Activated CD8-positive, alpha-beta memory T cell treated with anti-CD3 and anti-CD28 coated beads, Interleukin-2, amount 10 ng/mL, durations not matched to agents 7 days and 5 days (primary cell): ENCODE results near the gene PIAS1. TPM values are rescaled to one million over a fixed set of nuclear protein-coding genes. Genes with fewer than 3 reads are reported as not detected.

Source experiments
- ATAC-seq: fragments of 150-1000 bp; cut with Tn5 transposase; one replicate; pipeline ENCODE4 v1.10.0; 2021; ENCODE audit warnings: moderate library complexity
- CTCF ChIA-PET: fragments of 350-600 bp; sonication (Branson Sonifier 250); formaldehyde crosslinking; loops from one replicate; lab custom pipeline; 2021; ENCODE audit warnings: antibody characterized with exemption; lab: Charles Lee
- DNase-seq: peaks from one replicate; pipeline ENCODE4 v3.0.0-alpha.2; 2020
- H3K27ac Mint-ChIP-seq: one replicate; pipeline ENCODE4 v1.8.0; 2021; ENCODE audit warnings: mild to moderate bottlenecking, mixed read lengths
- H3K27me3 Mint-ChIP-seq: one replicate; pipeline ENCODE4 v1.8.0; 2021; ENCODE audit warnings: mixed read lengths
- H3K36me3 Mint-ChIP-seq: one replicate; pipeline ENCODE4 v1.8.0; 2021; ENCODE audit warnings: mild to moderate bottlenecking, mixed read lengths
- H3K4me1 Mint-ChIP-seq: one replicate; pipeline ENCODE4 v1.8.0; 2021; ENCODE audit warnings: mixed read lengths
- H3K4me3 Mint-ChIP-seq: one replicate; pipeline ENCODE4 v1.8.0; 2021; ENCODE audit warnings: mild to moderate bottlenecking, moderate library complexity, mixed read lengths
- H3K9me3 Mint-ChIP-seq: one replicate; pipeline ENCODE4 v1.8.0; 2022; ENCODE audit warnings: low read depth, mixed read lengths
- total RNA-seq, 2 experiments: library from RNA; stranded (reverse); gene quantifications; one replicate each; pipeline ENCODE4 v1.2.3, GENCODE V29; 2021

PIAS1 gene
- total RNA-seq, 2 experiments from 2014 or later = 39.4 to 52.4 TPM

DNA sequence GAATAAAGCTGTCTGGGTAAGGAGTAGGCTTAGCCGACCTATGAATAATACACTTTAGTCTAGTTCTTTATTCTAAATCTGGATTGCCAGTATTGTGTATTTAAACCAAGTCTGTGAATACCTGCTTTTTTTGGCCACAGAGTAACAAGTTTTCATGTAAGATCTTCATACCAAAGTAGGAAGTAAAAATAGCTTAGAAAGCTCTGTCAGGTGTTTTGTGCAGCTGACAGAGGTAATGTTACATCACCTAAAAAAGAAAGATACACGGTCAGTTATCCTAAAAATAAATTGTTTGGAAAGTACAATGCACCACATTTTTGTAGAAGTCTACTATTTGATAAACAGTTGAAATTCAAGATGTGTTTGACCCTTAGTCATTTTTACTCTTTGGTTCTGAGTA, 134.5 kb downstream of the PIAS1 start:
- no peaks in the 10 kb centered on the region for H3K9me3 Mint-ChIP-seq
- no peak overlapping the region for H3K27ac Mint-ChIP-seq
- peaks cover 47% of the 10 kb centered on the region for H3K36me3 Mint-ChIP-seq
- no peak overlapping the region for H3K4me3 Mint-ChIP-seq
- H3K27me3 Mint-ChIP-seq = no peaks in the 10 kb centered on the region
- DNase-seq = no peak
- no peak for ATAC-seq
- H3K4me1 Mint-ChIP-seq = peaks cover 6% of the 10 kb centered on the region
- CTCF ChIA-PET = no interaction called here

DNA sequence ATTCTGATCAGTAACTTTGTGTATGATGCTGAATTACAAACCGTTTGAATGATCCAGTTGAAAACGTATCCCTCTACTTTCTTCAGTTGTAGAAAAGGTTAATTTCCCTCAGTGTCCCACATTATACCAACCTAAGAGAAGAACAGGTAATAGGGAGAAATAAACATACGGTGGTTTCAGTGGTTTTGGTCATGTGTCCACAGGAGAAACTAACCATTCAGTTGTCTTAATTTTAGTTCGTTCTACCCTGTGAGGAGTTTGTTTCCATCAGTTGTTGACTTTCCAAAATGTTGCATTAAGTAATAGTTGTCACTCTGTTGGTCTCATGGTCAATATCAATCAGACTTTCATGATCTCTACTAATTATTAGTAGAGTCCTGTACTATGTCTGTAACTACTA, 135.9 kb downstream of the PIAS1 start:
- no peak overlapping the region for H3K27ac Mint-ChIP-seq

DNA sequence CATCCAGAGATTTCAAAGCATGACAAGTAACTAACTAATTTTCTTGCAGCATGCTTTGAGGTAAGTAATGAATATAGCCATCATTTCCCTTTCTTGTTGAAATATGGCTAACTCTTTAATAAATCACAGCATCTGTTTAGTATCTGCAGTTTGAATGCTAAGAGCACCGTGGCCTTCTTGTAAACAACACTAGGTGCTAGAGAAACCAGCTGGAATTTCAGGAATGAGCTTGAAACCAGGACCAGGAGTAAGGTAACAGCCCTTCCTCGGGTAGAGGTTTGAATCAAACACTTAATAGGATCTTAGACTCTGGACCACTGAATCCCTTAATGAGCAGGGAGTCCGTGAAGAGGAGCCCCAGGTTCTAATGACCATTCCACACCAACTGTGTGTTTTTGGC, 137.4 kb downstream of the PIAS1 start:
- H3K9me3 Mint-ChIP-seq = no peaks in the 10 kb centered on the region
- DNase-seq = no peak
- no peak overlapping the region for H3K4me3 Mint-ChIP-seq
- no peak overlapping the region for H3K27ac Mint-ChIP-seq
- CTCF ChIA-PET = no interaction called here
- H3K36me3 Mint-ChIP-seq = peaks cover 33% of the 10 kb centered on the region
- ATAC-seq = no peak
- H3K27me3 Mint-ChIP-seq = no peaks in the 10 kb centered on the region
- H3K4me1 Mint-ChIP-seq = peaks cover 4% of the 10 kb centered on the region

More for the DNA sequence above, 135.9 kb downstream of the PIAS1 start:
- ATAC-seq (no peak), DNase-seq (no peak)
- CTCF ChIA-PET = no interaction called here
- Mint-ChIP-seq H3K4me3 (no peak overlapping the region), H3K9me3 (no peaks in the 10 kb centered on the region), H3K4me1 (peaks cover 4% of the 10 kb centered on the region), H3K36me3 (peaks cover 40% of the 10 kb centered on the region), H3K27me3 (no peaks in the 10 kb centered on the region)

DNA sequence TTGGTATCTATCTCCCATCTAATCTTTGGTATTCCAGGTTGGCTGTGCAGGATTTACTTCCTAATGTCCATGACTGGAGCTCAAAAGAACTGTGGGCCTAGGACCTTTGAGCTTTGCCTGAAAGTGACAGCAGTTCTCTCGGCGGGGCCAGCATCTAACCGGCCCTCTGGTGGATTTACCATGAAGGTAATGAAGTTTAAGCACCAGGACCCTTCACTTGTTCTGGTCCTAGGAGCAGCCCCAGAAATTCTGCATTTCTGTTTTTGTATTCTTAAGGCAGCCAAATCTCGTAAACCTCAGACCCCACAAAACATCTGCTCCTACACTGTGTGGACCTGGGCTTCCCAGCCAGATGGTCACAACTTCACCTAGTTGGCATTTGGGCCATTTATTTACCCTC, 138.0 kb downstream of the PIAS1 start:
- no peak overlapping the region for H3K4me3 Mint-ChIP-seq
- no peak overlapping the region for H3K27ac Mint-ChIP-seq
- peaks cover 4% of the 10 kb centered on the region for H3K4me1 Mint-ChIP-seq
- peaks cover 33% of the 10 kb centered on the region for H3K36me3 Mint-ChIP-seq
- CTCF ChIA-PET = no interaction called here
- DNase-seq = no peak
- no peaks in the 10 kb centered on the region for H3K27me3 Mint-ChIP-seq
- no peak for ATAC-seq
- no peaks in the 10 kb centered on the region for H3K9me3 Mint-ChIP-seq

DNA sequence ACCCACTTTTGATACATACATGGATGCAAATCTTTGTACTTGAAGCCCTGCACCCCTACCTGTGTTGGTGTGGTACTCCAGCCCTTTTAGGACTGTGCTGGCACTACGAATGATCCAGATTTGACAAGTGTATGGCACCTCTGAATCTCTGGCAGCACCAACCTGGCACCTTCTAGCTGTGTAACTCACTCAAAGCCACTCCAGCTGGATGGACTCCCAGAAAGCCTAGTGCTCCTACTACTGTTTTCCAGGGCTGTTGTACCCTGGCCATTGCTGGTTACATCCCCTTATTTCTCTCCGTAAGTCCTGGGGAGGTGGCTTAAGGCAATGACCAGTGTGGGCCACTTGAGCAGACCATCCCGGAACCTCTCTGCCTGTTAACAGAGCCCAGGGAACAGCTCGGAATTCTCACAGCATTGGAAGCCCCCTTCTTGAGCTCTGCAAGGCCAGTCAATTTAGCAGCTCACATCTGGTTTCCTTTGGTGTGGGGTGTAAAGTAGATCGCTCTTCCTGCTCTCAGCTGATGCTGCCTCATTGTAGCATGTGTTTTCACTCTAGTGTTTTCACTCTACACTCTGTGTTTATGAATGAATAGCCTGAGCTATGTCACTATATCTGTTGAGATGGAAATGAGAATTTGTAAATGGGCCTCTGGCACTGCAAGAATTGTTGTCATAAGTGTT, 138.8 kb downstream of the PIAS1 start:
- ATAC-seq = no peak
- CTCF ChIA-PET = interaction anchor here (0.6 to 1.2 kb wide), 2 partner anchors 18 to 352 kb away, joined by 3 to 5 read pairs; no protein-coding TSS in a partner anchor
- Mint-ChIP-seq H3K9me3 (no peaks in the 10 kb centered on the region), H3K36me3 (peaks cover 34% of the 10 kb centered on the region), H3K27me3 (no peaks in the 10 kb centered on the region), H3K4me1 (peaks cover 4% of the 10 kb centered on the region), H3K4me3 (no peak overlapping the region), H3K27ac (no peak overlapping the region)
- DNase-seq = no peak

DNA sequence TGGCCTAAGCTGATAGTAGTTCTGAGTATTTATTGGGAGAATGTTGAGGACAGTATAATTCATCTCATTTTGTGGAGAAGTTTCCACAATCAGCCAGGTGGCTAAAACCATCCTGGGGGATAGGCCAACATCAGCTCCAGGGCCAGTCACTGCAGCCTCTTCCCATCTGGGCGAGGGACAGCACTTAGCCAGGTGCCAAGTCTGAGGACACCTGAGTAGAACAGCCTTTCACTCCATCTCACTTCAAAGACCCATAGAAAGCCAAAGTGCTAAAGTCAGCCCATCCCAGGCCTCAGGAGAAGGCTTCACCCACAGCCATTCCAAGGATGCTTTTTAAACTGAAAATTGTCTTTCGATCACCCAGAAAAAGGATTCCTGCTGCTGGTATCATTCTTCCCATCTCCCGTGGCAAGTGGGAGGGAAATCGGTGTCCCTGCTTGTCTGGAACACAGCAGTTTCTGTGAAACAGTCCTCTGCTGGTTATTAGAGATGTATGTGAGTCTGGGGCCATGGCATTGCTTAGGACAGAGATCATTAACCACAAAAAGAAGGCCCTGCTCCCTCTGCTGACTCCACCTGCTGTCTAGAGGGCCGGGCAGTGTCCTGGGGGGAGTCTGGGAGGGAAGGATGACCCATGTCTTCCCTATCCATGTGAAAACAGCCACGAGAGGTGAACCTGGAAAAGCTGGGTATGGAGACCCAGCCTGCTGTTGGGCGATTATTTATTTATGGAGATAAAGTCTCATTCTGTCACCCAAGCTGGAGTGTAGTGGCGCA, 141.4 kb downstream of the PIAS1 start:
- Mint-ChIP-seq H3K27me3 (no peaks in the 10 kb centered on the region), H3K27ac (no peak overlapping the region), H3K4me3 (no peak overlapping the region), H3K9me3 (no peaks in the 10 kb centered on the region), H3K36me3 (peaks cover 12% of the 10 kb centered on the region), H3K4me1 (no peaks in the 10 kb centered on the region)
- CTCF ChIA-PET = interaction anchor here (1.0 to 1.1 kb wide), 2 partner anchors 29 to 37 kb away, joined by 3 to 4 read pairs; no protein-coding TSS in a partner anchor
- DNase-seq (no peak), ATAC-seq (no peak)

DNA sequence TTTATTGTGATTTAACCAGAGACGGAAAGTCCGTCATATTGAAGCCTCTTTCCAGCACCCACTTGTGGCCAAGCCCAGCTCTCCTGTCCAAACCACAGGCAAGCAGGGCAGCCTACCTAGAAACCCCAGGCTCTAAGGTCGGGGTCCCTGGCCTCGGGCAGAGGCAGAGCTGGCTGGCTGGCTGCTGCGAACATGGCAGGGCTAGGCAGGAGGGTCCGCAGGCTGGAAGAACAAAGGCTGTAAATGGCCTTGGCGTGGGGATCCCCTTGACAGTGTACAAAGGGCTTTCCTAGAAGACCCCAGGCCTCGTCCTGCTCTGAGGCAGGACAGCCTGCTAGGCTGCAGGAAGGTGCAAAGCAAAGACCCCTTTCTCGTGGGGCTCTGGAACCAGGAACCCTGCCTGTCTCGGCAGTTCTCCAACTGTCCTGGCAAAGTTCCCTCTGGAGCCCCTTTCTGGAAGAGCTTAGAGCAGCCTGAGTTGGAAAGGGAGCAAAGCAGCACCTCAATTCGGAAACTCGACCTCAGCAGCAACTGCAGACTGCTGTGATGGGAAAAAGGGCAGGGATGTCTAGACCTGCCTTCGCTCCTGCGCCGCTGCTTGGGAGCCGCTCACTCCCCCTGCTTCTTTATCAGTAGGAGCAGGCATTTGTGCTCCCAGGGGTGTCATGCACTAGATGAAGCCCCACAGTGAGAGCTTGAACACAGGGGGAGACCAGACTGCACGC, 142.5 kb downstream of the PIAS1 start:
- Mint-ChIP-seq H3K36me3 (peaks cover 12% of the 10 kb centered on the region), H3K9me3 (no peaks in the 10 kb centered on the region), H3K27ac (peak overlapping the region; percentile 15), H3K4me1 (no peaks in the 10 kb centered on the region), H3K4me3 (no peak overlapping the region), H3K27me3 (no peaks in the 10 kb centered on the region)
- ATAC-seq = no peak
- no peak for DNase-seq
- CTCF ChIA-PET = interaction anchor here (0.7 kb wide), 1 partner anchor 20 kb away, joined by 3 read pairs; no protein-coding TSS in a partner anchor

DNA sequence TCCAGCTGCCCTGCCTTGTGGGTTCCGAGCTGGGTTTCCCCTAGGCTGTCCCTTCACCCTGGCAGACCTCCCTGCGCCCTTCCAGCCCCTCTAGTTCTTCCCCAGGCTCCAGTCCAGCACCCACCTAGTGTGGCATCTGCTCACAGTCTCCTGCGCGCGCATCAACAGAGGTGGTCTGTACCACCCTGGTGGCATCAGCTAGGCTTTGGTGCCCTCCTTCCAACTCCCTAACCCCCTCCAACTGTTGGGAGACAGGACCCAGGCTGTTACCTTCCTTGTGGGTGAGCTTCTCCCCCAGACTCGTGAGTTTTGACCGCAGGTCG, 143.0 kb downstream of the PIAS1 start:
- no peaks in the 10 kb centered on the region for H3K9me3 Mint-ChIP-seq
- DNase-seq (no peak), ATAC-seq (no peak)
- CTCF ChIA-PET = interaction anchor here (0.7 kb wide), 1 partner anchor 20 kb away, joined by 3 read pairs; no protein-coding TSS in a partner anchor
- peaks cover 12% of the 10 kb centered on the region for H3K36me3 Mint-ChIP-seq
- H3K4me1 Mint-ChIP-seq = no peaks in the 10 kb centered on the region
- no peaks in the 10 kb centered on the region for H3K27me3 Mint-ChIP-seq
- H3K4me3 Mint-ChIP-seq = no peak overlapping the region
- no peak overlapping the region for H3K27ac Mint-ChIP-seq

DNA sequence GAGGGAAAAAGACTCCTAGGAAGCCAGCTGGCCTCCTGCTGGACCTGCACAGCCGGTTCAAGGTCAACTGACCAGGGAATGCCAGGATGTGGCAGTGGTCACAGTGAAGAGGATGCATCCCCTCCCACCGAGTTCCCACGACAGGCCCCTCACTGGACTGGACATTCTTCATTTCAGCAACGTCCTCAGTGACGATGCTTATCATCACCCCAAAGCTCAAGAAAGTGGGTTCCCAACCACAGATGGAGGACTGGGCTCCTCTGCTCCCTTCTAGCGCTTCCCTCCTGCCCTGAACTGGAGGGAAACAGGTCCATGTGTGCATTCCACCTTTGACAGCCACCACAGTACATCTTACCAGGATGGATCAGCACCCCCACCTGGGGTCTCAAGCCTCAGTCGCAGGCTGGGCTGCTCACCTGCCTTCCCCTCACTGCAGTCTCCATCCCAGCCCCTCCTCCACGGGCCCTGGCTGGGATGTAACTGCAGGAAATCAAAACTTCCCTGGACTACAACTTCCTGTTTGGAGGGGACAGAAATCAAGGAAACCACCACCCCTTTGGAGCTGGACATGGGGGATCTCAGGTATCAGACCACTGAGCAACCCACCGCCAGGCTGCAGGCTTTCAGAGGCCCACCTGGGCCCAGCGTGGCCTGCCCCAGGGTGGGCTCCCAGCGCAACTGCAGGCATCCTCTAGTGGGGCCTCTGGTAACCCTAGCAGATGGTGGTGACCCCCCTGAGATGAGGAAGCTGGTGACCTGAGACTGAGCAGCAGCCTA, 143.7 kb downstream of the PIAS1 start:
- Mint-ChIP-seq H3K27ac (no peak overlapping the region), H3K27me3 (no peaks in the 10 kb centered on the region), H3K4me3 (no peak overlapping the region), H3K4me1 (no peaks in the 10 kb centered on the region), H3K9me3 (no peaks in the 10 kb centered on the region), H3K36me3 (peaks cover 10% of the 10 kb centered on the region)
- CTCF ChIA-PET = interaction anchor here (0.7 kb wide), 1 partner anchor 21 kb away, joined by 3 read pairs; no protein-coding TSS in a partner anchor
- ATAC-seq (no peak), DNase-seq (no peak)

DNA sequence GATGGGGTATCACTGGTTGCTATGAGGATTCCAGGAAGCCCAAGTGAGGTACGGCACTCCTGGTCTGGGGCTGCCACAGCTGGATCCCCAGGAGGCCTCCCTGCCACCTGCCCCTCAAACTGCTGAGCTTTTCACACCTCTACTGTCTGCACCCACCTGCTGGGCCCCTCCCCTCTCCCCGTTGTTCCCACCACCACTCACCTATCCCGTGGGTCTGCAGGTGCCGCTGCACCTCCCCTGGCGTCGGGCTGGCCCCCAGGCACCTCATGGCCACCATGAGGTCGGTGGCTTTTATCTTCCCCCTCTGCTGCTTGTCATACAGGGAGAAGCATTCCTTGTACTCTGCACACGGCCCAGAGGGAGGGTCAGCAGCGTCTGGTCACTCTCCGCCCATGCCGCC, 145.2 kb downstream of the PIAS1 start:
- H3K27ac Mint-ChIP-seq = no peak overlapping the region
- no peaks in the 10 kb centered on the region for H3K4me1 Mint-ChIP-seq
- peaks cover 7% of the 10 kb centered on the region for H3K36me3 Mint-ChIP-seq
- ATAC-seq (no peak), DNase-seq (no peak)
- H3K4me3 Mint-ChIP-seq = no peak overlapping the region
- CTCF ChIA-PET = no interaction called here
- H3K27me3 Mint-ChIP-seq = no peaks in the 10 kb centered on the region
- no peaks in the 10 kb centered on the region for H3K9me3 Mint-ChIP-seq

DNA sequence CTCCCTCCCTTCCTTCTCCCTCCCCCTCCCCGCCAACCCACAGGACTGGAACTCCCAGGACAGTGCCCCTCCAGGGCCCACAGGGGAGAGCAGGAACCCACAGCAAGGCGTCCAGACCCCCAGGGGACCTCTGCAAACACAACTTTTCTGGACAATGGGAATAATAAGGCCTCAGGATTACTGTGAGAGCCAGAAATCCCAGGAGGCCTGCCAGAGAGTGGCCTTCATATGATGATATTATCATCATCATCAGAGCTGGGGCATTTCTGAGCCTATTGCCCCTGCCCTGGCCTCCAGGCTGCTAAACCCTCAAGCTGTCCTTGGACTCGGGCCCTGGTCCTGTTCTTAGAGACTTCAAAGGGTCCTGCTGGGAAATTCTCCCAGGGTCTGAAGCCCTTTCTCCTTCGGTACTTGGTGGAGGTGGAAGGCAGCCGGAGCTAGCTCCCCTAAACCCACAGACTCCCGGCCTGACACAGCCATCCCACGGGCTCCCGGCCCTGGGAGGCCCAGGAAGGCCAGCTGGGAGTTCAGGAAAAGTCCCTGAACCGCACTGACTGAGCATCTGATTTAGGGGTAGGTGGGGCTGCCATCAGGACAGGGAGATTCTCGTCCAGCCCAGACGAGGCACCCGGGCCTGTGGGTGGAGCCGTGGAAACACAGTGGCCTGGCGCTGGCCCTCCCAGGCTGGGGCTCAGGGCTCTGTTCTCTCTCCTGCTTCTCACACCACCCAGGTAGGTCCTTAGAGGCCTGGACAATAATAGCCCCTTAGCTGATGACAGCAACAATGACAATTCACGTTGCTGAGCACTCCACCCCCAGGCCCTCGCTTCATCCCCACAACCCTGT, 146.1 kb downstream of the PIAS1 start:
- Mint-ChIP-seq H3K27me3 (no peaks in the 10 kb centered on the region), H3K27ac (no peak overlapping the region), H3K4me3 (no peak overlapping the region), H3K36me3 (peaks cover 5% of the 10 kb centered on the region), H3K4me1 (no peaks in the 10 kb centered on the region), H3K9me3 (no peaks in the 10 kb centered on the region)
- no peak for ATAC-seq
- CTCF ChIA-PET = no interaction called here
- no peak for DNase-seq

DNA sequence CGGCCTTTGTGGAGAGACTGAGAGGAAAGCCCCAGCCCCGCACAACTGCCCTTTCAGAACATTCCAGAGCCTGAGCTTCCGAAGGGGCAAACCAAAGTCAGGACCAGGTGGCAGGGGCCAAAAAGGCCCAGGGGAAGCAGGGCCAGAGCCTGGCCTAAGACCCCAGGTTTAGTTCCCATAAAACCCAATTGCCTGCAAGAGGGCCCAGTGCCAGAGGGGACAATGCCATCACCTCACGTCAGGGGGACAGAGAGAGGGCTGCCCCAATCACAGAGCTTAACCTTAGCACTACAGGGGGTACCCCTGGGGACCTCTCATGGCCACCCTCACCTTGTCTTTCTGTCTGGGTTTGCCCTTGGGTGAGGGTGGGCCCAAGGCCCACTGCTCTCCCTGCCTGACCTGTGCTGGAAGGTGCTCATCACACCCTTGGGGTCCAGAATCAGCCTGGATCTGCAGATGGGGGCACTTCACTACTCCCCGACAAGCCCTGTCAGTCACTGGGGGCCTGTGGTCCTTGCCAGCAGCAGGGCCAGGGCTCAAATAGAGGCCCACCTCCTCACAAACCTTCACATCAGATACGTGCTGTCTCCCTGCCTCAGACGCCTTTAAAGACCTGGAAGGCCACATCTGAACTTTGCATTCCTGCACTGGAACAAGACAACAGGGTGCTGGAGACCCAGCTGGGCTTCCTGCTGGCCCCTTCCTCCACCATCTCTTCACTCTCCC, 147.2 kb downstream of the PIAS1 start:
- ATAC-seq (peak; percentile 25), DNase-seq (no peak)
- H3K27ac Mint-ChIP-seq = no peak overlapping the region
- H3K4me1 Mint-ChIP-seq = no peaks in the 10 kb centered on the region
- no peaks in the 10 kb centered on the region for H3K9me3 Mint-ChIP-seq
- H3K36me3 Mint-ChIP-seq = peaks cover 5% of the 10 kb centered on the region
- CTCF ChIA-PET = no interaction called here
- no peak overlapping the region for H3K4me3 Mint-ChIP-seq
- no peaks in the 10 kb centered on the region for H3K27me3 Mint-ChIP-seq
